HepG2 (cell line): ENCODE measurements around the gene TSEN54. TPM values are rescaled to one million over a fixed set of nuclear protein-coding genes. Genes with fewer than 3 reads are reported as not detected.

Experiments used
- ATAC-seq: fragments of 200-7000 bp; cut with Tn5 transposase; 3 replicates; pipeline ENCODE4 v1.9.1; 2020; ENCODE audit warnings: mild to moderate bottlenecking, moderate library complexity
- BruUV-seq: library from RNA; stranded (reverse); fragments of 400-500 nt; replicated peaks from 2 replicates; lab custom pipeline; 2021; lab: Mats Ljungman, UMichigan
- CTCF ChIA-PET: fragments of 300-600 bp; formaldehyde crosslinking; extraction: SDS; loops from one replicate; lab custom pipeline; 2021; ENCODE audit warnings: low total read pairs, inconsistent platforms, low intra/inter-chr PET ratio; lab: Yijun Ruan, JAX
- POLR2A ChIA-PET: fragments of 350-600 bp; sonication (Branson Sonifier 250); formaldehyde crosslinking; loops from one replicate; lab custom pipeline; 2020; ENCODE audit warnings: antibody characterized with exemption, inconsistent platforms; lab: Yijun Ruan, JAX
- DNase-seq: peaks from one replicate; pipeline ENCODE4 v3.0.0-alpha.2; 2015; ENCODE audit warnings: low spot score
- FAIRE-seq: peaks from 3 replicates; lab custom pipeline; 2011; peaks lifted over from hg19 to GRCh38; lab: Jason Lieb, UNC
- H2AFZ ChIP-seq: one replicate; pipeline ENCODE4 v1.6.1; 2011; ENCODE audit warnings: low read length, inconsistent platforms
- H3K27ac ChIP-seq: fragments of 300-600 bp; 3 replicates; pipeline ENCODE4 v1.8.0; 2011; ENCODE audit warnings: mixed run types, mild to moderate bottlenecking, mixed read lengths, low read length, inconsistent platforms; ENCODE audit not compliant: insufficient read depth; ENCODE audit errors: extremely low read length
- H3K27me3 ChIP-seq, 2 experiments: fragments of 200-600 bp in 1 of 2; 2 replicates in 1 of 2; 3 replicates in 1 of 2; pipeline versions ENCODE4 v1.6.0 to v1.8.0; 2011; ENCODE audit warnings: low read length in 2 of 2, mild to moderate bottlenecking in 2 of 2, moderate library complexity in 2 of 2, inconsistent platforms in 1 of 2; ENCODE audit not compliant: insufficient read depth in 2 of 2, control insufficient read depth in 1 of 2
- H3K36me3 ChIP-seq, 2 experiments: fragments of 200-600 bp in 1 of 2; replicated peaks in 1 of 2; 2 replicates in 1 of 2; 3 replicates in 1 of 2; pipeline versions ENCODE4 v1.5.1 to v1.8.0; 2011; ENCODE audit warnings: low read length in 2 of 2, inconsistent platforms in 1 of 2; ENCODE audit not compliant: insufficient read depth in 2 of 2, control insufficient read depth in 1 of 2
- H3K4me1 ChIP-seq: 2 replicates; pipeline ENCODE4 v1.5.1; 2012; ENCODE audit warnings: low read length, inconsistent platforms; ENCODE audit not compliant: insufficient read depth
- H3K4me2 ChIP-seq: 2 replicates; pipeline ENCODE4 v1.6.0; 2011; ENCODE audit warnings: low read depth, low read length, inconsistent platforms
- H3K4me3 ChIP-seq, 3 experiments: fragments of 200-600 bp in 1 of 3; sonication (generic), shearing (Covaris generic) in 1 of 3; replicated peaks in 1 of 3; 2 replicates each; pipeline ENCODE4 v1.5.1; 2011 to 2016; ENCODE audit warnings: low read length in 3 of 3, inconsistent platforms in 2 of 3, low read depth in 2 of 3, mild to moderate bottlenecking in 2 of 3, control low read depth in 1 of 3, mixed read lengths in 1 of 3; ENCODE audit not compliant: insufficient read depth in 1 of 3
- H3K79me2 ChIP-seq: one replicate; pipeline ENCODE4 v1.6.1; 2011; ENCODE audit warnings: low read length, inconsistent platforms; ENCODE audit not compliant: insufficient read depth
- H3K9ac ChIP-seq: 2 replicates; pipeline ENCODE4 v1.6.0; 2011; ENCODE audit warnings: mild to moderate bottlenecking, low read depth, low read length, inconsistent platforms; ENCODE audit not compliant: insufficient read depth
- H3K9me3 ChIP-seq: 2 replicates; pipeline ENCODE4 v1.5.1; 2012; ENCODE audit warnings: mild to moderate bottlenecking, low read length
- H4K20me1 ChIP-seq: 2 replicates; pipeline ENCODE4 v1.6.0; 2011; ENCODE audit warnings: inconsistent platforms, mild to moderate bottlenecking, low read length, moderate library complexity; ENCODE audit not compliant: insufficient read depth
- ATF7 ChIP-seq, 2 experiments: fragments of 450-650 bp in 1 of 2; sonication (generic) in 1 of 2; formaldehyde crosslinking in 1 of 2; IDR thresholded peaks; 2 replicates each; pipeline versions ENCODE4 v1.4.0 to v1.6.1; 2016 to 2020; ENCODE audit warnings: antibody characterized with exemption in 1 of 2, mild to moderate bottlenecking in 1 of 2, missing genetic modification reagents in 1 of 2
- EED ChIP-seq: sonication (generic); formaldehyde crosslinking; IDR thresholded peaks from 2 replicates; pipeline ENCODE4 v1.5.0; 2020; ENCODE audit warnings: mild to moderate bottlenecking, missing genetic modification reagents
- ELF1 ChIP-seq: sonication (generic); formaldehyde crosslinking; IDR thresholded peaks from 2 replicates; pipeline ENCODE4 v1.4.0; 2020; ENCODE audit warnings: missing genetic modification reagents
- GPN1 ChIP-seq: sonication (generic); formaldehyde crosslinking; IDR thresholded peaks from 2 replicates; pipeline ENCODE4 v1.5.1; 2020; ENCODE audit warnings: missing genetic modification reagents, borderline replicate concordance
- GTF2F1 ChIP-seq: fragments of 150-350 bp; IDR thresholded peaks from 2 replicates; pipeline ENCODE4 v1.6.1; 2014; ENCODE audit warnings: low read length
- HNRNPLL ChIP-seq: fragments of 200-400 bp; formaldehyde crosslinking; IDR thresholded peaks from 2 replicates; pipeline ENCODE4 v1.6.1; 2017; ENCODE audit warnings: mild to moderate bottlenecking, low read depth, low read length; ENCODE audit not compliant: poor library complexity, severe bottlenecking
- HOXA7 ChIP-seq: sonication (generic); formaldehyde crosslinking; IDR thresholded peaks from 2 replicates; pipeline ENCODE4 v1.8.1; 2022; ENCODE audit warnings: mild to moderate bottlenecking, missing genetic modification reagents, moderate library complexity
- HOXA9 ChIP-seq: sonication (generic); formaldehyde crosslinking; IDR thresholded peaks from 2 replicates; pipeline ENCODE4 v1.8.1; 2022; ENCODE audit warnings: missing genetic modification reagents, mild to moderate bottlenecking, moderate library complexity, borderline replicate concordance
- KDM5B ChIP-seq: sonication (generic); formaldehyde crosslinking; IDR thresholded peaks from 2 replicates; pipeline ENCODE4 v1.4.0; 2020; ENCODE audit warnings: missing genetic modification reagents, mild to moderate bottlenecking, borderline replicate concordance
- MAFK ChIP-seq, 2 experiments: IDR thresholded peaks in 1 of 2; conservative IDR thresholded peaks in 1 of 2; 2 replicates each; pipeline ENCODE4 v1.6.1; 2011; ENCODE audit warnings: improper control_type of control experiment in 2 of 2, low read length in 2 of 2
- MIER3 ChIP-seq: IDR thresholded peaks from 2 replicates; pipeline ENCODE4 v1.6.1; 2016; ENCODE audit warnings: missing compliant biosample characterization, borderline replicate concordance
- MTA1 ChIP-seq: sonication (generic); formaldehyde crosslinking; IDR thresholded peaks from 2 replicates; pipeline ENCODE4 v1.4.0; 2020; ENCODE audit warnings: missing genetic modification reagents, mild to moderate bottlenecking, borderline replicate concordance
- MYC ChIP-seq: sonication (generic); formaldehyde crosslinking; IDR thresholded peaks from 2 replicates; pipeline ENCODE4 v1.9.0; 2021; ENCODE audit warnings: missing genetic modification reagents, borderline replicate concordance
- SP5 ChIP-seq: IDR thresholded peaks from 2 replicates; pipeline ENCODE4 v1.6.1; 2016; ENCODE audit warnings: low read depth, borderline replicate concordance
- ZNF670 ChIP-seq: sonication (generic); formaldehyde crosslinking; IDR thresholded peaks from 2 replicates; pipeline ENCODE4 v1.8.0; 2022; ENCODE audit warnings: mild to moderate bottlenecking, missing genetic modification reagents, borderline replicate concordance
- ZNF672 ChIP-seq: sonication (generic); formaldehyde crosslinking; IDR thresholded peaks from 2 replicates; pipeline ENCODE4 v1.8.1; 2022; ENCODE audit warnings: missing genetic modification reagents
- ZNF749 ChIP-seq: sonication (generic); formaldehyde crosslinking; IDR thresholded peaks from 2 replicates; pipeline ENCODE4 v1.8.0; 2022; ENCODE audit warnings: mild to moderate bottlenecking, missing genetic modification reagents, moderate library complexity, borderline replicate concordance
- ZNF780A ChIP-seq: sonication (generic); formaldehyde crosslinking; IDR thresholded peaks from 2 replicates; pipeline ENCODE4 v1.8.0; 2022; ENCODE audit warnings: mild to moderate bottlenecking, missing genetic modification reagents, moderate library complexity
- WGBS: methylation state at CpG from one replicate; pipeline ENCODE4 v1.1.6; 2017; ENCODE audit warnings: low lambda C conversion rate; 5-methylcytosine and 5-hydroxymethylcytosine counted together
- in situ Hi-C: cut with HindIII; loops from 2 replicates; pipeline ENCODE4 v1.10.0; 2017; ENCODE audit warnings: low pct_unique_long_range_greater_than_20kb; ENCODE audit not compliant: extremely low pct_ligation_motif_present
- intact Hi-C: fragments of 100-400 bp; cut with micrococcal nuclease; formaldehyde crosslinking; loops from one replicate; pipeline ENCODE4 v1.10.0; 2022; ENCODE audit not compliant: unreplicated experiment
- polyA plus RNA-seq, 8 experiments: library from polyadenylated mRNA; depleted of rRNA in 3 of 8; stranded (reverse) in 7 of 8; unstranded in 1 of 8; fragments of >200 nt; fragmentation: Illumina TruSeq in 4 of 8; extraction: Trizol in 4 of 8; gene quantifications; 2 replicates each; pipeline versions ENCODE4 v1.2.1 to v1.2.3, GENCODE V29; 2011 to 2016; ENCODE audit warnings: low read depth in 4 of 8, missing spikeins in 1 of 8, mixed read lengths in 1 of 8; ENCODE audit not compliant: insufficient read depth in 1 of 8
- total RNA-seq, 5 experiments: library from RNA; depleted of rRNA; stranded (reverse); fragments of >200 nt; fragmentation: Illumina TruSeq; extraction: Trizol; gene quantifications; 2 replicates each; pipeline ENCODE4 v1.2.3, GENCODE V29; 2016; ENCODE audit warnings: low read depth in 1 of 5
- TF ChIP-seq, protein P1 (sequence below): sonication (generic); formaldehyde crosslinking; IDR thresholded peaks from 2 replicates; pipeline ENCODE4 v1.4.0; 2020; ENCODE audit warnings: mild to moderate bottlenecking, low read depth, missing genetic modification reagents

Gene TSEN54
- total and polyA plus RNA-seq, 2 of the 13 experiments (the other 11 are each of a cell fraction or from before 2014, with no cell fraction given), result 62.9 to 63.3 TPM

DNA sequence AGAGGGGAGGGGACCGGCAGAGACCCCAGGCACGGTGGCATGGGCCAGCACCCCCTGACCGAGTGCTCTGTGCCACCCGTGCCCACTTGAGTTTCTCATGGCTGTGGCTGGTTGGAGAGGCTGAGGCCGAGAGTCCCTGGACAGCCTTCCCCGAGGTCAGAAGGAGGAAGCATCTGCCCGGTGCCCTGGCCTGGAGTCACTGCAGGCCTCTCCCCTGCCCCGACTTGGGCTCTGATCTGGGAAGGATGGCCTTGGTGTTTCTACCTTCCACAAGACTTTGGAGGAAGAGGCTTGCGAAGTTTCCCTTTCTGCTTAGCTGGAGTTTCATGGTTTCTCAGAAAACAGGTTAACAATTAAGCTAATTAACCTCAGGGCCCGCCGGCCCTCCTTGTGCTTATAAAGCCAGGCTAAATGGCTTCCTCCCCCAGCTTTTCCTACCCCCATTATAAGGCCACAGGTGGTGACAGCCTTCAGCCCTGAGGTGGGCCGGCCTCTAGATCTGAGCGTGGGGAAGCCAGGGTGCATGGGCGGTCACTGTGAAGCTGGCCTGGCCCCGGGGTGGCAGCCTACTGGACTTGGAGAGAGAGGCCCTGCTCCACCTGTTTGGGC lies 26.5 kb downstream of the TSEN54 start:
- Histone ChIP-seq H3K36me3 (peaks cover 4 to 18% of the 10 kb centered on the region in 2 experiments; a peak in 3 of 5 replicates), H3K27ac (no peak overlapping the region), H3K4me1 (peaks cover 52% of the 10 kb centered on the region), H3K4me3 (no peak overlapping the region), H3K9ac (no peak overlapping the region), H3K79me2 (peaks cover 14% of the 10 kb centered on the region), H2AFZ (no peak overlapping the region), H4K20me1 (no peaks in the 10 kb centered on the region), H3K27me3 (no peaks in the 10 kb centered on the region), H3K9me3 (no peaks in the 10 kb centered on the region), H3K4me2 (no peak overlapping the region)
- TF ChIP-seq HNRNPLL (peak; percentile 3), GTF2F1 (no peak)
- DNase-seq, result no peak
- no TSS peak for BruUV-seq
- ChIA-PET CTCF (no interaction called here), POLR2A (interaction anchor here (1.5 to 2.7 kb wide), 3 partner anchors 10 to 27 kb away, joined by 3 to 9 read pairs (median 7); partner anchors contain the start of genes LLGL2 and TSEN54)
- in situ Hi-C loops (no loop called here), intact Hi-C loops (no loop called here)
- WGBS, result 92% methylated on average over 15 of the region's 15 CpGs
- no peak for FAIRE-seq
- ATAC-seq, result no peak

DNA sequence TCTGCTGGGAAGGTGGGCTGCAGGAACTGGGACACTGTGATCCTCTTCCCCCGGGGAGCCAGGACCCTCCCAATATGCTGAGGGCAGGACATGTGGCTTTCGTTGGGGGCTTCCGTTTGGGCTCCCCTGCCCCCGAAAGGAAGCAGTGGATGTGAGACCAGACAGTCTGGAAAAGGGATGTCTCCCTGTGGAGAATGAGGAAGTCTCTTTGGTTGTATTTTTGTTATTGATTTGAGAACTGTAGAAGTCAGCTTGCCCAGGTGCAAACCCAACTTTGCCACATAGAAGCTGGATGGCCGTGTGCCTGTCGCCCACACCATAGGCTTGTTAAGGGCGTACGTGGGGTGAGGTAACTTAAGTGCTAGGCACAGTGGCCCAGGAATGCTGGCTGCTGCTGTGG lies 27.9 kb downstream of the TSEN54 start:
- intact Hi-C loops (no loop called here), in situ Hi-C loops (no loop called here)
- no peak overlapping the region for H3K4me2 ChIP-seq
- H3K4me3 ChIP-seq, result no peak overlapping the region
- peaks cover 6 to 18% of the 10 kb centered on the region in 2 experiments; a peak in 3 of 5 replicates for H3K36me3 ChIP-seq
- DNase-seq (no peak), ATAC-seq (no peak), FAIRE-seq (no peak)
- CTCF ChIA-PET, result no interaction called here
- peaks cover 46% of the 10 kb centered on the region for H3K4me1 ChIP-seq
- H2AFZ ChIP-seq, result no peak overlapping the region
- BruUV-seq, result no TSS peak
- H3K79me2 ChIP-seq, result peaks cover 12% of the 10 kb centered on the region
- POLR2A ChIA-PET, result interaction anchor here (1.5 kb wide), 1 partner anchor 18 kb away, joined by 7 read pairs; the partner anchor contains the start of gene LLGL2
- no peaks in the 10 kb centered on the region for H3K27me3 ChIP-seq
- no peaks in the 10 kb centered on the region for H3K9me3 ChIP-seq
- H3K27ac ChIP-seq, result no peak overlapping the region
- H4K20me1 ChIP-seq, result no peaks in the 10 kb centered on the region
- no peak overlapping the region for H3K9ac ChIP-seq
- WGBS, result 93% methylated on average over 8 of the region's 8 CpGs
- TF ChIP-seq ZNF749 (CRISPR knock-in tag), result no peak
- no peak for TF ChIP-seq ZNF670 (CRISPR knock-in tag)
- TF ChIP-seq, protein P1, sequence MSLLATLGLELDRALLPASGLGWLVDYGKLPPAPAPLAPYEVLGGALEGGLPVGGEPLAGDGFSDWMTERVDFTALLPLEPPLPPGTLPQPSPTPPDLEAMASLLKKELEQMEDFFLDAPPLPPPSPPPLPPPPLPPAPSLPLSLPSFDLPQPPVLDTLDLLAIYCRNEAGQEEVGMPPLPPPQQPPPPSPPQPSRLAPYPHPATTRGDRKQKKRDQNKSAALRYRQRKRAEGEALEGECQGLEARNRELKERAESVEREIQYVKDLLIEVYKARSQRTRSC, result no peak
- TF ChIP-seq ELF1, result no peak
- TF ChIP-seq GPN1 (CRISPR knock-in tag), result no peak
- TF ChIP-seq MAFK (conservative IDR thresholded peaks at IDR 0.05 in 1 of 2, IDR thresholded peaks at IDR 0.05 in 1 of 2; ENCODE audit: low read length in 2 of 2), result no peak
- TF ChIP-seq MTA1 (CRISPR knock-in tag), result no peak
- no peak for TF ChIP-seq ATF7 (IDR thresholded peaks at IDR 0.05)
- TF ChIP-seq ATF7 (CRISPR knock-in tag; IDR thresholded peaks at IDR 0.05), result no peak
- TF ChIP-seq MYC (CRISPR knock-in tag), result no peak
- no peak for TF ChIP-seq ZNF780A
- no peak for TF ChIP-seq HOXA7 (CRISPR knock-in tag)
- TF ChIP-seq ZNF672, result no peak
- TF ChIP-seq HOXA9 (CRISPR knock-in tag), result no peak
- no peak for TF ChIP-seq SP5 (CRISPR knock-in tag)
- TF ChIP-seq MIER3 (CRISPR knock-in tag), result no peak
- TF ChIP-seq EED, result no peak
- TF ChIP-seq KDM5B (CRISPR knock-in tag), result no peak
